Measurements from ENCODE around the gene LRRN3.

Gene LRRN3

DNA sequence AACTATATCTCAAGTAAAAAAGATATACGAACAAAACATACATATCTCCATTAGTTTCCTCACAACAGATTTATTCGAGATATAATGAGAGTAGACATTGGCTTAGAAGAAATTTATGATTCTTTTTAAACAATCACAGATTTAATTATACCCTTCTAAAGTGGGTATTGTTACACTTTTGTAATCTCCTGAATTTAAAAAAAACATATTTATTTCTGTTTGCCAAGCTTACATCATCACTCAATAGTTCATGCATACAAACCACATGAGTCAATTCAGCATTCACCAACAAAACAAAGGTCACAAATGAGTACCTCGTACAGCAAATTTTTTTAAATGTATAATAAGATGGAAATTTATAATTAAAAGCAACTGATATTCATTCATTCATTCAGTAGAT is 17.6 kb downstream of the LRRN3 start:
- Histone ChIP-seq H3K36me3 (ENCODE audit: control insufficient read depth, insufficient read depth, low read length) (no peaks in the 10 kb centered on the region), H2BK120ac (ENCODE audit: low read depth, low read length) (no peak overlapping the region), H4K8ac (ENCODE audit: low read depth, low read length) (no peak overlapping the region), H3K4me2 (ENCODE audit: low read length) (no peak overlapping the region), H3K18ac (ENCODE audit: low read length) (no peak overlapping the region), H2BK5ac (ENCODE audit: low read length) (no peak overlapping the region), H3K23ac (ENCODE audit: low read length) (no peak overlapping the region), H3K27ac (ENCODE audit: low read depth, low read length) (no peak overlapping the region), H4K5ac (ENCODE audit: low read length) (no peak overlapping the region), H3K79me2 (ENCODE audit: control insufficient read depth, insufficient read depth, low read length) (no peaks in the 10 kb centered on the region), H3K4me1 (ENCODE audit: control insufficient read depth, low read depth, low read length) (no peaks in the 10 kb centered on the region), H2AK5ac (ENCODE audit: low read length) (no peak overlapping the region), H3K27me3 (ENCODE audit: insufficient read depth, low read length, poor library complexity) (no peaks in the 10 kb centered on the region), H3K56ac (ENCODE audit: low read length) (no peak overlapping the region), H3K4me3 (ENCODE audit: low read length) (no peak overlapping the region), H3K4ac (ENCODE audit: low read depth, low read length) (no peak overlapping the region), H3K79me1 (ENCODE audit: low read length) (no peaks in the 10 kb centered on the region), H2BK15ac (replicated peaks; ENCODE audit: low read depth) (no peak overlapping the region), H3K9ac (ENCODE audit: low read length) (no peak overlapping the region)
- DNase-seq, result no peak
- no CpG with 5 or more reads among the region's 3 CpGs for WGBS (ENCODE audit: extremely low coverage, insufficient coverage, low lambda C conversion rate)

DNA sequence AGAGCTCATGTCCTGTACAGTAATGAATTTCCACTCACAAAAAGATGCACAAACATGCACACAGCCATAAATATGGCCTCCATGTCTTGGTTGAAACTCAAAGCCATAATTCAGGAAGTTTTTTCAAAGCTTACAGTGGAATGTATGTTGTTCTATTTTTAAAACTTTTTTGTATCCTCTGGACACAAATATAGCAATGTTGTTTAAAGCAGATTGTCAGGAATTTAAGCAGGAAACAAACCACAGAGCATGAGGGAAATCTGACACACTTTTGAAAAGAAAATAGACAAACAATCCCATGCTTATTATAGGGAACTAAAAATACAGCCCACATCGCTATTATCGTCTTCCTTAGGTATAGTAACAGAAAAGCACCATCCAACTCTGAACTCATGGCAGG is 21.5 kb downstream of the LRRN3 start:
- WGBS (ENCODE audit: extremely low coverage, insufficient coverage, low lambda C conversion rate), result no CpG with 5 or more reads among the region's 2 CpGs
- H3K27ac ChIP-seq (ENCODE audit: low read depth, low read length), result no peak overlapping the region

DNA sequence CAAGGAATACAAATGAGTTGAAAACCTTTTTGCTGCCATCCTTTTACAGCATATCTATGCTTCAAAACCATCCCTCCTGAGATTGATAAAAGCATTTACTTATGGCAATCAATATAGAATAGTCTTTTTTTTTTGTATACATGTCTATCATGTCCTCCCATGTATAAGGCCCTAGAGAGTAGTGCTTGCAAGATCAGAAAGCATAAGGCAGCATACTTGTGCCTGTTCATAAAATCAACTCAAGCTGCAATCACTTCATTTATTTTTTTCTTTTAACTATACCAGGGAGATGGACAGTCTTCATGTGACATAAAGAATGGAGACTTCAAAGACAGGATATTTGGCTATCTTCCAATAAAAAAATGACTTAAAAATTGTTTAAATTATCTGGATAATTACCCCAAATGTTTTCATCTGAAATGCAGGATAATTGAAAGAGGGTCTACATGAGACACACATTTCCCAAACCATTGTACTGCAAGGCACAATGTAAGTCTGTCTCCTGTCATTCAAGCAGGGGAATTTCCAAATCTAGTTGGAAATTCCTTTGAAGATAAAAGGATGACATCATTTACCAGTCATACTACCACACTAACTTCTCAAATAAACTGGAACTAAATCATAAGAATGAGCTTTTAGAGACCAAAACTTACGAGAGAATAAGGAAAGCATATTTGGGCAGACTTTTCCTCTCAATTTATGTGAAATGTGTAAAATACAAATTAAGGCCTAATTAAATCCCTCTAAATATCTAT is 22.5 kb downstream of the LRRN3 start:
- Histone ChIP-seq H3K79me2 (ENCODE audit: control insufficient read depth, insufficient read depth, low read length) (no peaks in the 10 kb centered on the region), H3K27ac (ENCODE audit: low read depth, low read length) (no peak overlapping the region), H3K36me3 (ENCODE audit: control insufficient read depth, insufficient read depth, low read length) (no peaks in the 10 kb centered on the region), H3K4me2 (ENCODE audit: low read length) (no peak overlapping the region), H3K56ac (ENCODE audit: low read length) (no peak overlapping the region), H2BK5ac (ENCODE audit: low read length) (no peak overlapping the region), H3K4me3 (ENCODE audit: low read length) (no peak overlapping the region), H2BK120ac (ENCODE audit: low read depth, low read length) (no peak overlapping the region), H3K9ac (ENCODE audit: low read length) (no peak overlapping the region), H2AK5ac (ENCODE audit: low read length) (no peak overlapping the region), H3K4ac (ENCODE audit: low read depth, low read length) (no peak overlapping the region), H3K27me3 (ENCODE audit: insufficient read depth, low read length, poor library complexity) (no peaks in the 10 kb centered on the region), H3K79me1 (ENCODE audit: low read length) (no peaks in the 10 kb centered on the region), H4K5ac (ENCODE audit: low read length) (no peak overlapping the region), H3K4me1 (ENCODE audit: control insufficient read depth, low read depth, low read length) (no peaks in the 10 kb centered on the region), H4K8ac (ENCODE audit: low read depth, low read length) (no peak overlapping the region), H3K23ac (ENCODE audit: low read length) (no peak overlapping the region), H3K18ac (ENCODE audit: low read length) (no peak overlapping the region), H2BK15ac (replicated peaks; ENCODE audit: low read depth) (no peak overlapping the region)
- peak; percentile 29 for DNase-seq
- WGBS (ENCODE audit: extremely low coverage, insufficient coverage, low lambda C conversion rate), result no CpG with 5 or more reads among the region's 1 CpG

More for the DNA sequence above, 21.5 kb downstream of the LRRN3 start:
- Histone ChIP-seq H3K79me2 (ENCODE audit: control insufficient read depth, insufficient read depth, low read length) (no peaks in the 10 kb centered on the region), H2BK15ac (replicated peaks; ENCODE audit: low read depth) (no peak overlapping the region), H3K18ac (ENCODE audit: low read length) (no peak overlapping the region), H2AK5ac (ENCODE audit: low read length) (no peak overlapping the region), H3K56ac (ENCODE audit: low read length) (no peak overlapping the region), H3K27me3 (ENCODE audit: insufficient read depth, low read length, poor library complexity) (no peaks in the 10 kb centered on the region), H2BK120ac (ENCODE audit: low read depth, low read length) (no peak overlapping the region), H3K4ac (ENCODE audit: low read depth, low read length) (no peak overlapping the region), H3K4me2 (ENCODE audit: low read length) (no peak overlapping the region), H4K5ac (ENCODE audit: low read length) (no peak overlapping the region), H2BK5ac (ENCODE audit: low read length) (no peak overlapping the region), H3K4me1 (ENCODE audit: control insufficient read depth, low read depth, low read length) (no peaks in the 10 kb centered on the region), H3K79me1 (ENCODE audit: low read length) (no peaks in the 10 kb centered on the region), H4K8ac (ENCODE audit: low read depth, low read length) (no peak overlapping the region), H3K4me3 (ENCODE audit: low read length) (no peak overlapping the region), H3K9ac (ENCODE audit: low read length) (no peak overlapping the region), H3K36me3 (ENCODE audit: control insufficient read depth, insufficient read depth, low read length) (no peaks in the 10 kb centered on the region), H3K23ac (ENCODE audit: low read length) (no peak overlapping the region)
- DNase-seq, result no peak

DNA sequence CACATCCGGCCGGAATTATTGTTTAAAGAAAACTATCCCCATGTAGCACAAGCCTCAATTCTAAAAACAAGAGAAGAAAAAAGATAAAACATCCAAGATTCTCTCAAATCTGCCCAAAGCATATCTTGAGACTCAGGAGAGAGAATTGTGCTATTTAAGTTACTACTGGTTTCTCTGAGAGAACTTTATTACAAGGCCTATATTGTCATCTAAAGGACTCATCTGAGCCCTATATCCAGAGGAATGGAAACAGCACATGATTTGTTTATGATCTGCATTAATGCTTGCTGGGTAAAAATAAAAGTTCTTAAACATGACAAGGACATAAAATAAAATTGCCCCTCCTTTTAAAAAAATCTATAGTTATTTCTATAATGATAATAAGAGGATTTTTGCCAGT is 25.0 kb downstream of the LRRN3 start:
- Histone ChIP-seq H3K9ac (ENCODE audit: low read length) (no peak overlapping the region), H3K4ac (ENCODE audit: low read depth, low read length) (no peak overlapping the region), H4K5ac (ENCODE audit: low read length) (no peak overlapping the region), H3K79me2 (ENCODE audit: control insufficient read depth, insufficient read depth, low read length) (no peaks in the 10 kb centered on the region), H3K18ac (ENCODE audit: low read length) (no peak overlapping the region), H3K27ac (ENCODE audit: low read depth, low read length) (no peak overlapping the region), H3K4me3 (ENCODE audit: low read length) (no peak overlapping the region), H3K23ac (ENCODE audit: low read length) (no peak overlapping the region), H2BK120ac (ENCODE audit: low read depth, low read length) (no peak overlapping the region), H3K4me1 (ENCODE audit: control insufficient read depth, low read depth, low read length) (no peaks in the 10 kb centered on the region), H3K36me3 (ENCODE audit: control insufficient read depth, insufficient read depth, low read length) (no peaks in the 10 kb centered on the region), H3K27me3 (ENCODE audit: insufficient read depth, low read length, poor library complexity) (no peaks in the 10 kb centered on the region), H2BK5ac (ENCODE audit: low read length) (no peak overlapping the region), H3K4me2 (ENCODE audit: low read length) (no peak overlapping the region), H3K79me1 (ENCODE audit: low read length) (no peaks in the 10 kb centered on the region), H4K8ac (ENCODE audit: low read depth, low read length) (no peak overlapping the region), H3K56ac (ENCODE audit: low read length) (no peak overlapping the region), H2AK5ac (ENCODE audit: low read length) (no peak overlapping the region), H2BK15ac (replicated peaks; ENCODE audit: low read depth) (no peak overlapping the region)
- no CpG with 5 or more reads among the region's 2 CpGs for WGBS (ENCODE audit: extremely low coverage, insufficient coverage, low lambda C conversion rate)
- no peak for DNase-seq

DNA sequence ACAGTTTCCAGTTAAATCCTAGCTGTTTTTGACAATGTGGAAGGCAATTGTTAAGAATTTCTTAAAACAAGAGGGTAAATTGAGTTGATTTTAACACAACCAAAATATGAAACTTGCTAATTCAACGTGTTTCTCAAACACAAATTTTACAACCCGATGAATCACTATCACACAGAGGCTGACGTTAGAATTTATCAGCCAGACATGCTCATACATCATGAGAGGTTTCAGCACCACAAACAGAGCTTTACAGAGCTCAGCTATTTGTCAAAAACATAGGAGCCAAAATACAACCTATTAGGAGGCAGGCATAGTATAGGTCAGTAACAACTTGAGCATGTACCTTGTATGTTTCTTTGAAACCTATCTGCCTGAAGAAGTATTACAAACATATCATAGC is 36.1 kb downstream of the LRRN3 start:
- H3K36me3 ChIP-seq (ENCODE audit: control insufficient read depth, insufficient read depth, low read length), result no peaks in the 10 kb centered on the region
- H3K56ac ChIP-seq (ENCODE audit: low read length), result no peak overlapping the region
- no peak overlapping the region for H4K5ac ChIP-seq (ENCODE audit: low read length)
- no peak overlapping the region for H3K4me3 ChIP-seq (ENCODE audit: low read length)
- no peaks in the 10 kb centered on the region for H3K79me1 ChIP-seq (ENCODE audit: low read length)
- no peaks in the 10 kb centered on the region for H3K27me3 ChIP-seq (ENCODE audit: insufficient read depth, low read length, poor library complexity)
- H3K9ac ChIP-seq (ENCODE audit: low read length), result no peak overlapping the region
- H3K27ac ChIP-seq (ENCODE audit: low read depth, low read length), result no peak overlapping the region
- H3K79me2 ChIP-seq (ENCODE audit: control insufficient read depth, insufficient read depth, low read length), result no peaks in the 10 kb centered on the region
- H2BK15ac ChIP-seq (replicated peaks; ENCODE audit: low read depth), result no peak overlapping the region
- H3K4me1 ChIP-seq (ENCODE audit: control insufficient read depth, low read depth, low read length), result no peaks in the 10 kb centered on the region
- H3K18ac ChIP-seq (ENCODE audit: low read length), result no peak overlapping the region
- no peak overlapping the region for H4K8ac ChIP-seq (ENCODE audit: low read depth, low read length)
- H2BK5ac ChIP-seq (ENCODE audit: low read length), result no peak overlapping the region
- H3K4me2 ChIP-seq (ENCODE audit: low read length), result no peak overlapping the region
- DNase-seq, result peak; percentile 2
- H2BK120ac ChIP-seq (ENCODE audit: low read depth, low read length), result no peak overlapping the region
- no peak overlapping the region for H3K4ac ChIP-seq (ENCODE audit: low read depth, low read length)
- H2AK5ac ChIP-seq (ENCODE audit: low read length), result no peak overlapping the region
- no CpG with 5 or more reads among the region's 3 CpGs for WGBS (ENCODE audit: extremely low coverage, insufficient coverage, low lambda C conversion rate)
- no peak overlapping the region for H3K23ac ChIP-seq (ENCODE audit: low read length)

DNA sequence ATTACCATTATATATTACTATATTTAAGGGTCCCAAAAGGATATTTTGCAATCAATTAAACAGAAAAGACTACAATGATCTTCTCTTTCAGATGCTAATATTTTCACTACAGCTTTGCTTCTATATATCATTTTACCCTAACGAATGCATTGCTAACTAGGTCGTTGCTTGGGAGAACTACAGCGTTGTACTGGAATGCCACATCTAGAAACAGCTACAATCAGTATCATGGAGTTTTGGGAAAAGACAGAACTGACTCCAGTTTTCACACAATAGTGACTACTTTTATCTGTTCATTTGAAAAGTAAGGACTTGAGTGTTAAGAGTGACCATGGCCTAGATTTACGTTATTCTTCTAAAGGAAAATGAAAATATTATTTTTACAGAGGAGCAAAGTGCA is 38.5 kb downstream of the LRRN3 start:
- Histone ChIP-seq H3K79me2 (ENCODE audit: control insufficient read depth, insufficient read depth, low read length) (no peaks in the 10 kb centered on the region), H3K4me3 (ENCODE audit: low read length) (no peak overlapping the region), H2AK5ac (ENCODE audit: low read length) (no peak overlapping the region), H3K36me3 (ENCODE audit: control insufficient read depth, insufficient read depth, low read length) (no peaks in the 10 kb centered on the region), H3K23ac (ENCODE audit: low read length) (no peak overlapping the region), H2BK120ac (ENCODE audit: low read depth, low read length) (no peak overlapping the region), H4K5ac (ENCODE audit: low read length) (no peak overlapping the region), H4K8ac (ENCODE audit: low read depth, low read length) (no peak overlapping the region), H3K4me2 (ENCODE audit: low read length) (no peak overlapping the region), H3K4me1 (ENCODE audit: control insufficient read depth, low read depth, low read length) (no peaks in the 10 kb centered on the region), H2BK15ac (replicated peaks; ENCODE audit: low read depth) (no peak overlapping the region), H3K18ac (ENCODE audit: low read length) (no peak overlapping the region), H3K27me3 (ENCODE audit: insufficient read depth, low read length, poor library complexity) (no peaks in the 10 kb centered on the region), H3K56ac (ENCODE audit: low read length) (no peak overlapping the region), H2BK5ac (ENCODE audit: low read length) (no peak overlapping the region), H3K9ac (ENCODE audit: low read length) (no peak overlapping the region), H3K27ac (ENCODE audit: low read depth, low read length) (no peak overlapping the region), H3K4ac (ENCODE audit: low read depth, low read length) (no peak overlapping the region), H3K79me1 (ENCODE audit: low read length) (no peaks in the 10 kb centered on the region)
- WGBS (ENCODE audit: extremely low coverage, insufficient coverage, low lambda C conversion rate), result no CpG with 5 or more reads among the region's 4 CpGs
- no peak for DNase-seq

All from mesendoderm (in vitro differentiated cells).